Measurements from ENCODE around the gene THSD4. TPM values are rescaled to one million over a fixed set of nuclear protein-coding genes. Genes with fewer than 3 reads are reported as not detected.

THSD4 gene
- total and polyA plus RNA-seq, 8 donors = 15.7 to 43.3 (median 19.1) TPM

DNA sequence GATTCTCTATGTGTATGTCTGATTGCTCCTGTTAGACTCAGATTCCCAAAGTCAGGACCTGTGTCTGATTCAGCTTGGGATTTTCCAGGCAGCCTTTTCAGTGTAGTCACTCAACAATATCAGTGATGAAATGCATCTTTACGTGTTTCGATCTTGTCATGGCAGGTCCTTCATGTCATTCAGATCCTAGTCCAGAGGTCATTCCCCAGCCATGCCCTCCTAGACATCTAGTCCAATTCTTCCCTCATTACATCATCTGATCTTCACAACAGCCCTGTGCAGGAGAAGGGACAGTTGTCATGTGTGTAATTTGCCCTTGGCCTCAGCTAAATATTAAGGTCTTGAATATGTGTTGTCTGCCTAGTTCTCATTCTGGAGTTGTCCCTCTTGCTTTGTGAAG is 541.9 kb downstream of the THSD4 start:
- DNase-seq (no peak), ATAC-seq (no peak)
- Histone ChIP-seq H3K36me3 (no peaks in the 10 kb centered on the region), H3K4me3 (no peak overlapping the region), H3K27me3 (no peaks in the 10 kb centered on the region), H3K4me1 (no peaks in the 10 kb centered on the region), H3K9me3 (no peaks in the 10 kb centered on the region), H3K27ac (no peak overlapping the region)
- TF ChIP-seq, protein P1, sequence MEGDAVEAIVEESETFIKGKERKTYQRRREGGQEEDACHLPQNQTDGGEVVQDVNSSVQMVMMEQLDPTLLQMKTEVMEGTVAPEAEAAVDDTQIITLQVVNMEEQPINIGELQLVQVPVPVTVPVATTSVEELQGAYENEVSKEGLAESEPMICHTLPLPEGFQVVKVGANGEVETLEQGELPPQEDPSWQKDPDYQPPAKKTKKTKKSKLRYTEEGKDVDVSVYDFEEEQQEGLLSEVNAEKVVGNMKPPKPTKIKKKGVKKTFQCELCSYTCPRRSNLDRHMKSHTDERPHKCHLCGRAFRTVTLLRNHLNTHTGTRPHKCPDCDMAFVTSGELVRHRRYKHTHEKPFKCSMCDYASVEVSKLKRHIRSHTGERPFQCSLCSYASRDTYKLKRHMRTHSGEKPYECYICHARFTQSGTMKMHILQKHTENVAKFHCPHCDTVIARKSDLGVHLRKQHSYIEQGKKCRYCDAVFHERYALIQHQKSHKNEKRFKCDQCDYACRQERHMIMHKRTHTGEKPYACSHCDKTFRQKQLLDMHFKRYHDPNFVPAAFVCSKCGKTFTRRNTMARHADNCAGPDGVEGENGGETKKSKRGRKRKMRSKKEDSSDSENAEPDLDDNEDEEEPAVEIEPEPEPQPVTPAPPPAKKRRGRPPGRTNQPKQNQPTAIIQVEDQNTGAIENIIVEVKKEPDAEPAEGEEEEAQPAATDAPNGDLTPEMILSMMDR (IDR thresholded peaks at IDR 0.05) = no peak
- intact Hi-C loops (cut with DNase I) = loop anchor here in 1 of 2 donors (10.0 kb wide), 1 partner anchor 202 kb away; no protein-coding TSS in a partner anchor

DNA sequence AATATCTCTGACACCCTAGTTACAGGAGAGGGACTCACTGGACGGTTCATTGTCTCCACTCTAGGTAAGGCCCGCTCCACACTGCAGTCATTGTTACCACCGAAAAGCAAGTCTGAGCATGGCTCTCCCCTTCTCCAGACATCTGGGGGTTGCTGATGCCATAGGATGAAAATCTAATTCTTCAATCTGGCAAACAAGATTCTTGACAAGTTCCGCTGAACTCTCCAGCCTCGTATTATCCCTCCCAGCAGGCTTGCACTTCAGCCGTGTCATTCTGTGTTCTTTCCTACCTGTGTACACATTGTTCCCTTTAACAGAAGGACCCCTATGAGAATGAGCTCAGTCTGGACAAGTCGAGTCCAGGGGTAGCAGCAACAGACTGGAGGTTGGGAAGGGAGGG is 542.8 kb downstream of the THSD4 start:
- Histone ChIP-seq H3K27ac (no peak overlapping the region), H3K4me3 (no peak overlapping the region), H3K9me3 (no peaks in the 10 kb centered on the region), H3K27me3 (no peaks in the 10 kb centered on the region), H3K4me1 (no peaks in the 10 kb centered on the region), H3K36me3 (no peaks in the 10 kb centered on the region)
- TF ChIP-seq, protein P1 (IDR thresholded peaks at IDR 0.05) = no peak
- intact Hi-C loops (cut with DNase I) = loop anchor here in 1 of 2 donors (10.0 kb wide), 1 partner anchor 203 kb away; no protein-coding TSS in a partner anchor
- ATAC-seq (no peak), DNase-seq (no peak)

DNA sequence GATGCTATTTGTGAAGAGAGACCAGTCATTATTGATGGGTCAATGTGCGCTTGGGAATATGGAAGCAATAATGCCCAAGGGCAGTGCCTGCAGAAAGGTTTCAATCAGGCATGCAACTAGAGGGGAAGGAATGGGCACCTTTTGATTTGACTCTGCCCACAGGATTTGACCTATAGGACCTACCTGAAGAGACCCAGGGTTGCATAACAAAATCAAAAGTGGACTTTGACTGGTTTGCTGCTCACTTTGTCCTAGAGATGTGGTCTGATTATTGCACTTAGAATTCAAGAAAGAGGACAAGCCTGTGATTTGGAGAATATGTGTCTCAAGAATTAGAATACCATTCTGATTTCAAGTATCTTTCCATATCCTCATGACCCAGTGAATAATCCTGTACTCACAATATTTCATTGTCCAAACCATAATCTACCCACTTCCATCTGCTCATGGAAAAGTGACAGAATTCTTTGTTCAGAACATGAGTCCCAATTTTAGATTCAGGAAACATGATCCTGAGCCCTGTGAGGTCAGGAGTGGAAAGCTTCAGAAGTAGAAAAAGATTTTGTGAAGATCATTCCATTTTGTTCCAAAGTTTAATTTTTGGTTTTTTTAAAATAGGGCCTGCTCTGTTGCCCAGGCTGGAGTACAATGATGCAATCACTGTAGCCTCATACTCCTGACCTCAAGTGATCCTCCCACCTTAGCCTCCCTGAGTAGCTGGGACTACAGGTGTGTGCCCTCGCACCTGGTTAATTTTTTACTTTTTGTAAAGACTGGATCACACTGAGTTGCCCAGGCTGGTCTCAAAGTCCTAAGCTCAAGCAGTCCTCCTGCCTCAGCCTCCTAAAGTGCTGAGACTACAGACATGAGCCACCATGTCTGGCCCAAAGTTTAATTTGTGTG is 543.8 kb downstream of the THSD4 start:
- H3K36me3 ChIP-seq = no peaks in the 10 kb centered on the region
- DNase-seq (no peak), ATAC-seq (no peak)
- no peaks in the 10 kb centered on the region for H3K4me1 ChIP-seq
- no peaks in the 10 kb centered on the region for H3K27me3 ChIP-seq
- no peak overlapping the region for H3K4me3 ChIP-seq
- H3K27ac ChIP-seq = no peak overlapping the region
- H3K9me3 ChIP-seq = no peaks in the 10 kb centered on the region
- intact Hi-C loops (cut with DNase I) = loop anchor here in 1 of 2 donors (10.0 kb wide), 1 partner anchor 204 kb away; no protein-coding TSS in a partner anchor
- TF ChIP-seq, protein P1 (IDR thresholded peaks at IDR 0.05) = no peak

- H3K36me3 ChIP-seq = no peaks in the 10 kb centered on the region
- TF ChIP-seq, protein P1 (IDR thresholded peaks at IDR 0.05) = no peak
- no peak overlapping the region for H3K4me3 ChIP-seq
- no peaks in the 10 kb centered on the region for H3K4me1 ChIP-seq
- H3K9me3 ChIP-seq = no peaks in the 10 kb centered on the region
- no peaks in the 10 kb centered on the region for H3K27me3 ChIP-seq
- ATAC-seq (no peak), DNase-seq (no peak)
- H3K27ac ChIP-seq = no peak overlapping the region
- intact Hi-C loops (cut with DNase I) = loop anchor here in 1 of 2 donors (10.0 kb wide), 1 partner anchor 205 kb away; no protein-coding TSS in a partner anchor
Measured at GRCh38 chr15:71659730-71660067, 544.4 kb downstream of the THSD4 start.

- Histone ChIP-seq H3K36me3 (no peaks in the 10 kb centered on the region), H3K4me3 (no peak overlapping the region), H3K27me3 (no peaks in the 10 kb centered on the region), H3K4me1 (no peaks in the 10 kb centered on the region), H3K9me3 (no peaks in the 10 kb centered on the region), H3K27ac (no peak overlapping the region)
- ATAC-seq (no peak), DNase-seq (no peak)
- intact Hi-C loops (cut with DNase I) = no loop called here
- TF ChIP-seq, protein P1 (IDR thresholded peaks at IDR 0.05) = no peak
Measured at GRCh38 chr15:71660501-71660900, 545.2 kb downstream of the THSD4 start.
